GM12891 (cell line): ENCODE data around the gene HSD17B10.

Experiments
- POLR2A ChIP-seq: IDR thresholded peaks from 2 replicates; pipeline ENCODE4 v1.6.1; 2011; ENCODE audit warnings: low read depth, low read length, control low read depth
- POLR2AphosphoS5 ChIP-seq: IDR thresholded peaks from 2 replicates; pipeline ENCODE4 v1.6.1; 2011; ENCODE audit warnings: low read depth, low read length, control low read depth
- SPI1 ChIP-seq: IDR thresholded peaks from 2 replicates; pipeline ENCODE4 v1.6.1; 2011; ENCODE audit warnings: low read depth, low read length, control low read depth
- TAF1 ChIP-seq: IDR thresholded peaks from 2 replicates; pipeline ENCODE4 v1.6.1; 2011; ENCODE audit warnings: low read depth, low read length, control low read depth

DNA sequence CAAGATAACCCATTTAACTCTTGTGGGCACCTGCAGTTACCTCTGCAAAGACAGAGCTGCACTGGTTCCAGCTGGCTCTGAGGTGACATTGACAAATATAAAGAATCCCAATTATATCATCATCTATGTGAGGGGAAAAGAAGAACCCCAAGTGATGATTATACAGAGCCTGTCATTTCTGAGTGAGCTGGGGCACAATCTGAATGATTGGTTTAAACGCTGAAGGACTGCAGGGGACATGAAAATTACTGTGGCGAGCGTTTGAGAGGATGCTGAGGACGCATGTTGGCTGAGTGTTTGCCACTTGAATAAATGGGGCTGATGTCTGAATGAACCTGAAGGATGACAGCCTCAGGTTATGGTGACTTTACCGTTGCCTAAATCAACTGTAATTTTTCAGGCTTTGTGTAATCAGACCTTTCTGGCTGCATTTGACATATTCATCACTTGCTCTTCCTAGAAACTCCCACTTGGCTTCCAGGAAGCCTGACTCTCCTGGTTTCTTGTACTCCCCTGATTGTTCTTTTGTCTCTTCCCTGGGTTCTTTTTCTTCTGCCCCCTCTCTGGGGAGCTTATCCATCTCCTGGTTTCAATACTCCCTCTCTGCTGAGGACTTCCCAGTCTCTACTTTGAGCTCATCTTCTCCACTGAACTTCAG lies 4.1 kb upstream of the HSD17B10 start:
- TF ChIP-seq POLR2A = no peak
- TF ChIP-seq TAF1 = no peak
- no peak for TF ChIP-seq POLR2AphosphoS5
- no peak for TF ChIP-seq SPI1
